Upper lobe of left lung (tissue), 4 donors: Measurements from ENCODE around the gene HDAC3.

ENCODE experiments used
- EP300 ChIP-seq, 4 donors: sonication (generic); formaldehyde crosslinking; IDR thresholded peaks; one replicate each; pipeline ENCODE4 v1.5.1; 2017; ENCODE audit warnings: antibody characterized with exemption in 4 of 4, control low read depth in 2 of 4
- POLR2A ChIP-seq, 4 donors: fragments of 450-650 bp; IDR thresholded peaks; one replicate each; pipeline ENCODE4 v1.5.1; 2016 to 2017; ENCODE audit warnings: antibody characterized with exemption in 4 of 4, mild to moderate bottlenecking in 2 of 4
- POLR2AphosphoS5 ChIP-seq, 2 donors: sonication (generic); formaldehyde crosslinking; IDR thresholded peaks; one replicate each; pipeline ENCODE4 v1.5.1; 2017; ENCODE audit warnings: antibody characterized with exemption in 2 of 2
- TF ChIP-seq, protein P1 (sequence below), 6 experiments: fragments of 450-650 bp in 4 of 6; fragments of 200-600 bp in 2 of 6; sonication (generic) in 2 of 6; IDR thresholded peaks; one replicate each; pipeline ENCODE4 v1.5.1; 2016 to 2019; ENCODE audit warnings: antibody characterized with exemption in 6 of 6

DNA sequence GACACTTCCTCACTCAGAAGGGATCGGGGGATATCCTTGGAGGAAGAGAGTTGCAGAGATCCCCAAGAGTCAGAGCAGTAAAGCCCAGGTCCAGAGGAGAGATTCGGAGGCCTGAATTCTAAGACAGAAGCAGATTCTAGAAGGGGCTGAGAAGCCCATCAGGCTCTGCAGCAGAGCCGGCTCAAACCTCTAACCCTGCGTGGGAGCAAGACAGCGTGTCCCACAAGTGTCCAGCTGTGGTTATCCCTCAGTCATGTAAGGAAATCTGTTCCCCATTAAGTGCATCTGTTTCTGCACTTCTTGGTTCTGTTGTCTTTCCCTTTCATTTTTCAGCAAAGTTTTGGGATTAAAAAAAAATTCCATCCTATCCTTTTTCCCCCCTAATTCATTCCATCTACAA, 13.0 kb downstream of the HDAC3 start:
- TF ChIP-seq, protein P1, sequence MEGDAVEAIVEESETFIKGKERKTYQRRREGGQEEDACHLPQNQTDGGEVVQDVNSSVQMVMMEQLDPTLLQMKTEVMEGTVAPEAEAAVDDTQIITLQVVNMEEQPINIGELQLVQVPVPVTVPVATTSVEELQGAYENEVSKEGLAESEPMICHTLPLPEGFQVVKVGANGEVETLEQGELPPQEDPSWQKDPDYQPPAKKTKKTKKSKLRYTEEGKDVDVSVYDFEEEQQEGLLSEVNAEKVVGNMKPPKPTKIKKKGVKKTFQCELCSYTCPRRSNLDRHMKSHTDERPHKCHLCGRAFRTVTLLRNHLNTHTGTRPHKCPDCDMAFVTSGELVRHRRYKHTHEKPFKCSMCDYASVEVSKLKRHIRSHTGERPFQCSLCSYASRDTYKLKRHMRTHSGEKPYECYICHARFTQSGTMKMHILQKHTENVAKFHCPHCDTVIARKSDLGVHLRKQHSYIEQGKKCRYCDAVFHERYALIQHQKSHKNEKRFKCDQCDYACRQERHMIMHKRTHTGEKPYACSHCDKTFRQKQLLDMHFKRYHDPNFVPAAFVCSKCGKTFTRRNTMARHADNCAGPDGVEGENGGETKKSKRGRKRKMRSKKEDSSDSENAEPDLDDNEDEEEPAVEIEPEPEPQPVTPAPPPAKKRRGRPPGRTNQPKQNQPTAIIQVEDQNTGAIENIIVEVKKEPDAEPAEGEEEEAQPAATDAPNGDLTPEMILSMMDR (IDR thresholded peaks at IDR 0.05) = no peak
- no peak for TF ChIP-seq EP300 (IDR thresholded peaks at IDR 0.05)
- no peak for TF ChIP-seq POLR2A (IDR thresholded peaks at IDR 0.05)
- no peak for TF ChIP-seq POLR2AphosphoS5 (IDR thresholded peaks at IDR 0.05)
